Measurements from ENCODE around the gene F5. TPM values are rescaled to one million over a fixed set of nuclear protein-coding genes. Genes with fewer than 3 reads are reported as not detected.

Gene F5
- total RNA-seq: not detected in 2 replicates

GRCh38 chr1:169586395-169587255 is at the start of gene F5:
F5 (minus strand) TSS chr1:169586481; CDS start chr1:169586386, 95 bp downstream.

GRCh38 chr1:169630006-169630405 is 43.7 kb upstream of the F5 start, which contains the start of gene SELP:
SELP (minus strand) TSS chr1:169630124; CDS start chr1:169630074, 50 bp downstream.

GRCh38 chr1:169485431-169486280 is 100.6 kb downstream of the F5 start, which contains the start of gene SLC19A2:
SLC19A2 (minus strand) TSS chr1:169485944; CDS start chr1:169485766, 178 bp downstream.

Other genes with a start within 250 kb of the F5 start
- gene NME7, start 218.7 kb downstream of the F5 start, total RNA-seq: 14.9 and 18.0 TPM in 2 replicates
- gene BLZF1, start 218.3 kb downstream of the F5 start, total RNA-seq: 10.8 and 19.2 TPM in 2 replicates
- 0.34 and 0.47 TPM in 2 replicates for gene CCDC181, start 159.0 kb downstream of the F5 start, total RNA-seq
- gene SLC19A2, start 100.5 kb downstream of the F5 start, total RNA-seq: 4.4 and 6.3 TPM in 2 replicates
- gene SELP, start 43.6 kb upstream of the F5 start, total RNA-seq: not detected in 2 replicates
- gene SELL, start 125.1 kb upstream of the F5 start, total RNA-seq: 0.09 and 0.16 TPM in 2 replicates
- gene SELE, start 147.6 kb upstream of the F5 start, total RNA-seq: not detected in 2 replicates
- gene METTL18, start 208.4 kb upstream of the F5 start, total RNA-seq: 6.5 and 9.0 TPM in 2 replicates